Heart left ventricle (tissue), 13 donors: ENCODE data around the gene PNKP.

Source experiments
- CTCF ChIP-seq, 12 donors: fragments of 200-600 bp; sonication (generic) in 4 of 12; IDR thresholded peaks; one replicate each; pipeline versions ENCODE4 v1.5.0 to v1.8.0; 2018 to 2022; ENCODE audit warnings: antibody characterized with exemption in 12 of 12, mild to moderate bottlenecking in 5 of 12
- POLR2A ChIP-seq, 2 donors: fragments of 450-650 bp; IDR thresholded peaks; one replicate each; pipeline ENCODE4 v1.6.1; 2017; ENCODE audit warnings: antibody characterized with exemption in 2 of 2, mild to moderate bottlenecking in 2 of 2, moderate library complexity in 2 of 2
- donor health status: ischemic (EF 13 %, LVEDD 7.1; RV severe dilation, severe dysfunction).
- donor health status: DM: no; HTN: yes; CAD: no.
- donor health status: DM: no; HTN: no; CAD: no.
- donor health status: ischemic (EF 25% LVEDD 6.9; RV normal size, moderate dysfunction).
- donor health status: ischemic (EF 25% LVEDD 5.7; RV mildly dilated, moderate dysfunction).
- donor health status: ischemic (EF 35%, LVEDD 5.7; RV mildly dilated, moderate dysfunction).
- donor health status: nonischemic (EF 11% LVEDD 7.7; RV severe dilation, severe dysfunction).
- donor health status: DM: yes; HTN: yes; CAD: no.
- donor health status: PGD.
- donor health status: ischemic (EF 29% LVEDD 5.4; RV normal size, mild dysfunction).
- donor health status: nonischemic (EF 23%, LVEDD 6.1; RV moderate dilation, normal function).

- TF ChIP-seq CTCF (IDR thresholded peaks at IDR 0.05): no peak
- TF ChIP-seq POLR2A (IDR thresholded peaks at IDR 0.05): no peak
These were observed 10.8 kb downstream of the PNKP start for GRCh38 chr19:49856574-49857021.
